Activated effector memory CD4-positive, alpha-beta T cell treated with Interleukin-2 at 50 U/mL for 16 hours (primary cell): ENCODE results near the gene NODAL.

ENCODE experiments used
- DNase-seq: peaks from one replicate; pipeline ENCODE4 v3.0.0-alpha.2; 2020

The NODAL gene

DNA sequence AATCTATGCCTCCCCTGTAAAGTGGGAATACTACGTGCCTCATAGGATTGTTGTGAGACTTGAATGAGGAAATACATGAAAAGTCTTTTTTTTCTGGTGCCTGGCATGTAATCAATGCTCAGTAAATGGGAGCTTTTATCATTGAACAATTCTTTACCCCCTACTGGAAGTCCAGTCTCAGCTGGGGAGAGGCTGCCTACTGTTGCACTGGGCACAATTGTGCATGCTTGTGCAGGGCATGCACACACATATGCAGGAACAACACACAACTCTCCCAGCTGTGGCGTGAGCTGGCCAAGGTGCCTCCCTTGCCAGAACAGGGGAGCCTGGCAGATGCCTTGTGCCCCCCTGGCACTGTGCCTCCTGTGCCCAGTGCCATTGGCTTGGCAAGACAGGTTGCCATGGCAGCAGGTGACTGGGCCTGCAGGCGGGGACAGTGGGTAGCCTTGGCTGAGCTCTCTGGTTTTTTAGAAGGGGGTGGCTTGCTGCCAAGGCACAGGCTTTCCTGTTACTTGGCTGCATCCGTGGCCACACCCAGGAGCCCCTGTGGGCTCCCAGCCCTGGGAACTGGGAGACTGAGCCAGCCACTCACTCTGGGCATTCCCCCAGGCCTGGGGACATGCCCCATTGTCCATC lies 21.0 kb upstream of the NODAL start:
- DNase-seq, result no peak

DNA sequence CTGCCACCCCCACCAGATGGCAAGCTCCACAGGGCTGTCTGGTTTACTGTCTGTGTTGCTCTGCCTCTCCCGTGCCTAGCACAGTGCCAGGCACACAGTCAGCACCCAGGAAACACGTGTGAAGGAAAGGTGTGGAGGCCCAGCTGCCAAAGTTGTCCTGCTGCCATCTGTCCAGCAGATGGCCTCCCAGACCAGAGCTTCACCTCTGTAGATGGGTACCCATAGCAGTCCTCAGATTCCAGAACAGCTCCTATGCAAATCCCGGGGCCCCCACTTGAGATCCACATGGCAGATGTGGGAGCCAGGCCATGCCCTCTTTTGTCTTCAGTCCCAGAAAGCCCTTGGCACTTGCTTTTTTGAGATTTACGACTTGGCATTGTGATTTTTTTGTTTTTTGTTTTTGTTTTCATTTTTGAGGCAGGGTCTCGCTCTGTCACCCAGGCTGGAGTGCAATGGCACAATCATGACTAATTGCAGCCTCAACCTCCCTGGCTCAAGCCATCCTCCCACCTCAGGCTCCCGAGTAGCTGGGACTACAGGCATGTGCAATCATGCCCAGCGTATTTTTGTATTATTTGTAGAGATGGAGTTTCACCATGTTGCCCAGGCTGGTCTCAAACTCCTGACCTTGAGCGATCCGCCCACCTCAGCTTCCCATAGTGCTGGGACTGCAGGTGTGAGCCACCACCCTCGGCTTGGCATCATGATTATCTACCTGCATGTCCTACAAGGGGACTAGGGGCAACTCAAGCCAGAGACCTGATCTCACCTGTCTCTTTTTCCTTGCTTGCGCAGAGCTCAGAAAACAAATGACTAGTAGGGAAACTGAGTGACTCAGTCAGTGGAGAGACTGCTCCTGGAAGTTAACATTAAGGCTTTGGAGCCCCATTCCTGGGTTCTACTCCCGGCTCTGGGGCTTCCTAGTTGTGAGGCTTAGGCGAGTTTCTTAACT lies 20.2 kb upstream of the NODAL start:
- no peak for DNase-seq

DNA sequence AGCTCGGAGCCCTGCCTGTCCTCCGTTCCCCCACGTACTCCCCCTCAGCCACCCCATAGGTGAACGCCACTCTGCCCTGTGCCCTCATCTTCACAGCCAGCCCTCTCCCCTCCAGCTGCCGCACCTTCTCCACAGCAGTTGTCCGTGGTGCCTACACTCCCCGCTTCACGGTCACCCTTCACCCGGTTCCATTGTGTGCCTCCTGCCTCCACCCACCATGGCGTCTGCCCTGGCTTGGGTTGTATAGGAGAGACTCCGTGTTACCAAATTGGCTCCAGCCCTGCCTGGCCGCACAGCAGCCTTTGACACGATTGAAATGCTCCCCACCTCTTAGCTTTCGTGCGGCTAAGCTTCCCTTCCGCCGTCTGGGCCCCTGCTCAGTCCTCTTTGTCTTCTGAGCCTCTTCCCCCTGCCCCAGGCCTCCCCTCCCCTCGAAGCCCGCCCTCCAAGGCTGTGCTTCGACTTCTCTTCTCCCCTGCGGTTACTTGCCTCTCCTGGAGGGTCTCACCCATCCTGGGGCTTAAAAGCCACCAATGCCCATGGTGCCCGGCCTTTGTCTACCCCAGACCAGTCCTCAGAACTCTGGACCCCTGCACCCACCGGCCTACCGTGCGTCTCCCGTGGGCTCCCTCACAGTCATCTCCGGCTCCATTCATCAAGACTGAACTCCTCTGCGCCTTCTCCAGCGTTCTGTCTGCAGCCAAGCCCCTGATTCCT lies 18.5 kb upstream of the NODAL start:
- no peak for DNase-seq

DNA sequence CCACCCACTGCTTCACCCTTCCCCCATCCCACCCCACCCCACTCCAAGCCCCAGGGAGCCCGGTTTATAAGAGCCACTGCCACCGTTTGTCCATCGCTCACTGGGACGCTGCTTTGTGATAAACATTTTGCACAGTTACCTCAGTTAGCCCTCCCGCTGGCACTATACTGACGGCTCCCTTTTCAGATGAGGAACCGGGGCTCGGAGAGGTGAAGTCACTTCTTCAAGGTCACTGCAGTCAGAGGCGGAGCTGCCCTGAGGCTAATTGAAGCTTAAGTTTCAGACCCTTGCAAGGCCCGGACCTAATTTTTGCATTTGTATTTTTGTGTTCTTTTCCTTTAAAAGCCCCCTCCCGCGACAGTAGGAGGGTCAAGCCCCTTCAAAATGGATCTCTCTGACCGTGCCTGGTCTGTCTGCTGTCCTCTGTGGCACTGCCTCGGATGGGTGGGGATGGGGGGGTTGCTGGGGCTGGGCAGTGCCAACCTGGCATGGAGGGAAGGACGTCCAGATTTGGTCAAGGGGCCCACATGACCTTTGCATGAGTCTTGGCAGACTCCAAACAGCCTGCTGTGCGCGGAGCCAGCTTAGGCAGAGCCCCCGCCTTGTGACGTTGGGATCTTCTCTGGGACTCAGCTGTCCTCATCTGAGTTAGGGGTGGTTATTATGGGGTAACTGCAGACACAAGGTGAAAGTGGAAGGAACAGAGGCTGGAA lies 17.7 kb upstream of the NODAL start:
- DNase-seq, result no peak

DNA sequence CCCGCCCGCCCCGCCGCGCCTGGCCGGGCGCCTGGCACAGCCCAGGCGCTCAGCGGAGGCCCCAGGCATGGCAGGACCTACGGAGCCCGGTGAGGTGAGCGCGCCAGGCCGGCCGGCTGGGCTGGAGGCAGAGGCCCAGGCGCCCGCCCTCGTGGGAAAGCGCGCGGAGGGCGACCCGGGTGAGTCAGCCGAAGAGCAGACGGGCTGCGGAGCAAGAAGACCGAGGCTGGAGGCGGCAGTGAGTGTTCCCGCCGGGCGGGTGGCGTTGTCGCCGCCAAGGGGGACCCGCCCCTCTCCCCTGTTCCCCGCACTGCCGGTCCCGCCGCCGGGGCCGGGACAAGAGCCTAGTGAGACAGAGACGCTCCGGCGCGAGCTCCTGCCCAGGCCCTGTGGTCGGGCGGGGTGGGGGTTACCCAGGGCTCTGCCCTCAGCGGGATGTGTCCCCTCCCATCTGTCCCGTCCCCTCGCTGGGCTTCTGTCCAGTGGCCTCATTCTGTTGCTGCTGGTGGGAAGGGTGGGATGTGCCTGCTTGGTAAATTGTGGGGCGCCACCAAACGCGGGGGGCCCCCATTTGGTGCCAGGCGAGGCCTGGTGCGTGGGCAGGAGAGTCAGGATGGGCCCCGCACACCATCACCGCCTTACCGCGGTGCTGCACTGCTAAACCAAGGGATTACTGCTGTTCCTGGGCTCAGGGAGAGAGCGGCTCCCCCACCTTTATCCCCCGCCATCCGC lies 17.0 kb upstream of the NODAL start:
- no peak for DNase-seq

DNA sequence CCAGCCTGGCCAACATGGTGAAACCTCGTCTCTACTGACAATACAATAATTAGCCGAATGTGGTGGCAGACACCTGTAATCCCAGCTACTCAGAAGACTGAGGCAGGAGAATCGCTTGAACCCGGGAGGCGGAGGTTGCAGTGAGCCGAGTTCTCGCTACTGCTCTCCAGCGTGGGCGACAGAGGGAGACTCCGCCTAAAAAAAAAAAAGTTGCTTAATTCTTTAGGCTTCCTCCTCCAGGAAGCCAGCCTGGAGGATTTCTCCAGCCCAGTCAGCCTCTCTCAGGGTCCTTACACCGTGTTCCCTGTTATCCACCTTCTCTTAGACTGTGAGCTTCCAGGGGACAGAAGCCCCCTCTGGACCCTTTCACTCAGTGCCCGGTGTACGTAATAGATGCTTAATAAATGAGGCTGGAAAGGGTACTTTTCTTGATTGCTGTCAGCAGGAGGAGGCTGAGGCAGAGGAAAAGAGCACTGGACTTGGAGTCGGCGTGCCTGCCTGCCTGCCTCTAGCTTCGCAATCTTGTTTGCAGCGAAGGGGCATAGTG lies 16.4 kb upstream of the NODAL start:
- DNase-seq, result no peak

DNA sequence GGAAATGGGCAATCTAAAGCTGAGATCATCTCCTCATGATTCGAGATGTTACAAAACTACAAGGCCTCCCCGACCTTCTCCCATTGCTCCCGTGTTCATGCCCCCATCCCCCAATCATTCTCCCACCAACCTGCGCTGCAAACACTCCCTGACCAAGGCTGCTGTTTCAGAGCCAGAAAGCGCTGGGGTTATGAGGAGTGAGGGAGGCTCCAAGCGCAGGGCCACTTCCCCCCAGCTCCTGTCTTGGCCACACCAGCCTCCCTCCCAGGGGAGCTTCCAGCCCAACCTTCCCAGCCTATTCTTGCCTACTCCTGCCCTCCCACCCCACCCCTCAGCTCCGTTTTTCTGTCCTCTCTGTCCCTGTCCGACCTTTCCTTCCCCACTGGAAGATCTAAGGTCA lies 14.7 kb upstream of the NODAL start:
- DNase-seq, result no peak

DNA sequence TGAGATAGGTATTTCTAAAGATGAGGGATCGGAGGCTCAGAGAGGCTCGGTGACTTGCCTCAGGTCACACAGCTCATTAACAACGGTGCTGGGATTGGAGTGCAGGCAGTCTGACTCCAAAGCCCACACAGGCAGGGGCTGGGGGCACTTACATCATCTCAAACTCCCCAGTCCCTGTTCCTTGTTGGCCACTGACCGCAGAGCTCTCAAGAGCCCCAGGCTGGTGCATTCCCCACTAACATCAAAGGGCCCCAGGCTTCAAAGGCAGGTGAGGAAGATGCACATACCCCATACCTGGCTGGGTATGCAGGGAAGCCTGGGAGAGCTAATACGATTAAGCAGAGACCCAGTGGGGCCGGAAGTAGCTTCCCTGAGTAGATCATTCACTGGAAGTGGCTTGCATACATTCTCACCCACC lies 13.7 kb upstream of the NODAL start:
- no peak for DNase-seq

DNA sequence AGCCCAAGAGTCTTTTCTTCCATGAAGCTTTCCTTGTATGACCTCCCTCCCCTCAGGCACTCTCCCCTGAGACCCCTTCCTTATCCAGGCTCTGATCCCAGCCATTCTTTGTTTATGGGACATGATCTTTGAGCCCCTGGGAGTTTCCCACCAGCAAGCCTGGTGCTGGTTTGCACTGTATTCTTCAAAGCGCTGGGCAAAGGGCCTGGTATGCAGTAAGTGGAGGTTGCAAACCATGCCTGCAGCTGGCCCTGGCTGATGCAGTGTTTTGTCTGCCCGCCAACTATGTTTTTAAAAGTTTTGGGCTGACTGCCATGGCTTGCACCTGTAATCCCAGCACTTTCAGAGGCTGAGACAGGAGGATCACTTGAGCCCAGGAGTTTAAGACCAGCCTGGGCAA lies 6.8 kb upstream of the NODAL start:
- DNase-seq, result no peak

DNA sequence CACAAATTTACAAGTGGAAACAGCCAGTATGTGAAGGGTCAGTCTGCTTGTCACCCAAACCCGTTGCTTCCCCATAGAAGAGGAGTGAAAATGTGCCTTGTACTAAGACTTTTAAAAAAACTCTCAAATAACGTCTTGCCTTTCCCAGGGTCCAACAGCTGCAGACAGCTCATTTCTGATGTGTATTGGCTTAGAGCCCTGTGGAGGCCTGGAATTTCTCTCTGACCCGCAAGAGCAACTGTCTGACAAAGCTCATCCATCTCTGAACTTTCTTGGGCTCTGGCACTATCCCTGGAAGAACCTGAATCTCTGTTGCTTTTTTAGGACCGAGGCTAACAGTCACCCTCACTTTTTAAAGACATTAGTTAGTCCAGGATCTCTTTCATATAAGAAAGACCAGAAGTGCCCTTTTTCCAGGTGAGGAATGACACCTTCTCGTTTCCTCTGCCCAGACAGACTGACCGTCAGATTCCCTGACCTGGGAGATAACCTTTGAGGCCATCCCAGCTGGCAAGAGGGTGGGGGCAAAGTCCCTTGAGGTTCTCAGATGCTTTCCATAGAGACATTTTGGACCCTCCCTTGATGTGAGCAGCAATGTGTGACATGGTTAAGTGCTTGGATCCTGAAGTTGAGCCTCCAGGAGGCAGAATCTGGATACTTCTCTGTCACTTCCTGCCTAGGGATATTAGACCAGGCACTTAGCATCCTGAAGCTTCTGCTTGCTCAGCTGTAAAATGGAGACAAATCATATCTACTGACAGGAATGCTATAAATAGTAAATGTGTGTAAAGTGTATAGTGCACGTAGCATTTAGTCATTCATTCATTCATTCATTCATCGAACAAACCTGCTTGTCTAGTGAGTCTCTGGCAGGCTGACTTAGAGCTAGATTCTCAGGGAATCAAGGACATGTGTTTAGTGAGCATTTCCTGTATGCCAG lies 4.5 kb upstream of the NODAL start:
- no peak for DNase-seq

DNA sequence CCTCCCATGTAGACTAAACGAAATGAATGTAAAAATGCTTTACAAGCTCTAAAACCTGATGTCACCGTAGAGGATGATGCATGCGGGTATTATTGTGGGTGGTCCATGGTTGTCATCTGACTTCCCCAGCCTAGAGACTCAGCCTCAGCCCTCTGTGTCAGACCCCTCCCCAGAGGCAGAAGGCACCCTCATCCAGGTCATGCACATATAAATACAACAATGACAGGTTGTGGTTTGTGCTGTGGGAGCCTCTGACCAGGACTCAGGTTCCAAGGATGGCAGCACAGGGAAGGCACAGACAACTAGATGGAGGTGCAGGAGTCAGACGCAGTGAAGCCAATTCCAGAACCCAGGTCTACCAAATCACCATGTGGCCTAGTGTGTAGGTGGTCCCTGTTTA lies 3.3 kb upstream of the NODAL start:
- no peak for DNase-seq

DNA sequence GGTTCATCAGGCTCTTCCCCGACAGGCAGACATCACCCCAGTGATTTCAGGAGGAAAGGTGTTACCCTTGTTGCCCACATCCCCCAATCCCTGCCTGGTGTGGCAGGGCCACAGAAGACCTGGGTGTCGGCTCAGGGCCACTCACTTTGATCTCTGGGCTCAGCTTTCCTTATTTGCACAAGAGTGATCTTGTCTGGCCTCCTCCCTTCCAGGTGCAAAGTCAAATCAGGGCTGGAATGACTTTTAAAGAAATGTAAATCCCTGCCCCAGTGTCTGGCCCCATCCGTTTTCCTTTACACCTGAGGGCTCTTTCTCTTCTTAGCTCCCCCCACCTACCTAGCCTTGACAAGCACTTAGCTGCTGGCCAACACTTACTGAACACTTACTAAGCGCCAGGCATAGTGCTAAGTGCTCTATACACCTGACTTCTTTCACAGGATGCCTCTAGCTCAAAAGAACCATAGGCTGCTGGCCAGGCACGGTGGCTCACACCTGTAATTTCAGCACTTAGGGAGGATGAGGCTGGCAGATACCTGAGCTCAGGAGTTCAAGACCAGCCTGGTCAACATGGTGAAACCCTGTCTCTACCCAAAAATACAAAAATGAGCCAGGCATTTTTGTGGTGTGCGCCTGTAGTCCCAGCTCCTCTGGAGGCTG lies 979 bp upstream of the NODAL start:
- no peak for DNase-seq

DNA sequence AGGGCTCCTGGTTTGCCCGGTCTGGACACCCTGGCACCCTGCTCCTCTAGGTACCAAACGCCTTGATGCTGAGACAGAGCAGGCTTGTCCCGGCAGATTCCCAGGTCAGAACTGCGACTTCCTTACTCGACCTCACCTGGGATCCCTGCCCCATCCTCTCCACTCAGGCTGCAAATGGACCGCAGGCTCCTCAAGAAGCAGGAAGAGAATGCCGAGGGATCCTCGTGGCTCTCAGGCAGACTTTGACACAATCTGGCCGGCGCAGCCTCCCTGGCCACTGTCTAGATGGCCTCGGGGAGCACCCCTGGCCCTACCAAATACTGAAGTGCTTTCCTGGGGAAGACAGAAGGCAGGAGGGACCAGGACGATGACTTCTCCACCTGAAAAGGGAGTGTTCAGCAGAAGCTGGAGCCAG lies 421 bp upstream of the NODAL start:
- DNase-seq, result no peak

DNA sequence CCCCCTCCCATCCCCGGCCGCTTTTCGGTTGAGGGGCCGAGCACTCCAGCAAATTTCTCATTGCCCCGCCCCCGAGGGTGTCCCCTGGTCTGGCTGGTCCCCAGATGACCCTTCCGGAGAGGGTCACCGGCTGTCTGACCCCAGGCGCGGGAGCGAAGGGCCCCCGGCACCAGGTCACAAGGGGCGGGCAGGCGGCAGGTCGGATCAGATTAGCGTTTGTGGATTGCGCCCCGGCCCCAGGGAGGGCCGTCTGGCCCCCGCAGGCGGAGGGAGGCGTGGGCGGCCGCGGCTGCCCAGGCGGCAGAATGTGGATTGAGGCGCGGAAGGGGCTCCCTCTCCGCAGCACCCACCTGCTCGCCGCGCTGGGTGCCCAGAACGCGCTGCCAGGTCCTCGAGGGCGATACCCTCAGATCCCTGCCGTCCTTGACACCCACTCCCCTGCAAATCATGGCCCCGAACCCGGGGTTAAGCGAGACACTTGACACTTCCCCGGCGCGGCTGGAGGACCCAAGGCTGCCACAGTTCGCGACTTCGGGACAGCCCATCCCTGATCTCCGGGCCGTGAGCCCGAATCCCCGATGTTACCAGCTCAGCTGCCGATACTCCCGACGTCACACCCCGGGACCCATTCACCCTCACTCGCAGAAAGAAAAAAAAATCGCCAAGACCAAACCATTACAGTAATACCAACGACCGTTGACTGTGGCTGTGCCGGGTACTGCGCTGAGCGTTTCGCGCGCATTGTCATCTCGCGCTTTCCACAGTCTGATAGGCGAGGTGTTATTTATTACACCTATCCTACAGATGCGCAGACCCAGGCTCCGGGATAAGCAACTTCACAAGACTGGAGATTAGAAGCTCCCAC lies 953 bp downstream of the NODAL start:
- DNase-seq, result no peak

DNA sequence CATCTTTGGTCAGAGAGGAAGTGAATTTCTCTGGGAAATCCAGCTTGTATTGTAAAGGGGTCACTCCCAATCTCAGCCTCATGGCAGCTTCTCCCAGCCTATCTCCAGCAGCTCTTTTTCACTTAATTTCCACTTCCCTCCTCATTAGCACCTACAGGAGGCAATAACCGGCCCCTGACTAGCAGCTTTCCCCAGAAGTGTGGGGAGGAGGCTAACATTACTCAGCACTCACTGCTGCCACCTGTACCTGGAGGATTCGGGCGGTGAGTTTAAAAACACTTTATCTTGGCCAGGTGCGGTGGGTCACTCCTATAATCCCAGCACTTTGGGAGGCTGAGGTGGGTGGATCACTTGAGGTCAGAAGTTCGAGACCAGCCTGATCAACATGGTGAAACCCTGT lies 3.8 kb downstream of the NODAL start:
- no peak for DNase-seq

DNA sequence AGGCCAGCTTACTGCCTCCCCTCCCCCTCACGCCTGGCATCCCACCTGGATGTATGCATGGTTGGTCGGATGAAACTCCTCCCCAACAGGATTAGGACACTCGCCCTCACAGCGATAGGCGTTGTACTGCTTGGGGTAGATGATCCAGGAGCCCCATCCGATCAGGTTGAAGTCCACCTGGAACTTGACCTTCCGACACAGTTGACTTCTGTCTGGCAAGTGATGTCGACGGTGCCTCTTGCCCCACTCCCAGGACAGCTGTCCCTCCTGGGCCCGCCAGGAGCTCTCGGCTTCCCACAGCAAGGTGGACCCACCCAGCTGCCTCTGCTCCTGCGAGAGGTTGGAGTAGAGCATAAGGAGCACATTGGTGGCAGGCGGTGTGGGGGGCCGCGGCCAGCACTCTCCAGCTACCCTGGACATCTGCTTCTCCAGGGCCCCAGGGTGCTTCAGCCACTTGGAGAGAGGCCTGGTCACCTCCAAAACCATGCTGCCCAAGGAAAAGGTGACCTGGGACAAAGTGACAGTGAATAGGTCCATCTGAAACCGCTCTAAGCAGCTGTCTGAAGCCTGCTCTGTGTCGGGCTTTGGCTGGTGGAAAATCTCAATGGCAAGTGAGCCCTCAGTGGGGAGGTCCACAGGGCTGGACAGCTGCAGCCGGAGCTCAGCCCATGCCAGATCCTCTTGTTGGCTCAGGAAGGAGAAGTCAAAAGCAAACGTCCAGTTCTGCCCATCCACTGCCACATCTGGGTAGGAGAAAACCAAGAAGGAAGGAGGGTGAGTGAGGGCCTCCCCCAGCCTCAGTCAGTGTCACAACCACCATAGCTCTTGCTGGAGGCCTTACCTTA lies 6.0 kb downstream of the NODAL start:
- DNase-seq, result no peak

DNA sequence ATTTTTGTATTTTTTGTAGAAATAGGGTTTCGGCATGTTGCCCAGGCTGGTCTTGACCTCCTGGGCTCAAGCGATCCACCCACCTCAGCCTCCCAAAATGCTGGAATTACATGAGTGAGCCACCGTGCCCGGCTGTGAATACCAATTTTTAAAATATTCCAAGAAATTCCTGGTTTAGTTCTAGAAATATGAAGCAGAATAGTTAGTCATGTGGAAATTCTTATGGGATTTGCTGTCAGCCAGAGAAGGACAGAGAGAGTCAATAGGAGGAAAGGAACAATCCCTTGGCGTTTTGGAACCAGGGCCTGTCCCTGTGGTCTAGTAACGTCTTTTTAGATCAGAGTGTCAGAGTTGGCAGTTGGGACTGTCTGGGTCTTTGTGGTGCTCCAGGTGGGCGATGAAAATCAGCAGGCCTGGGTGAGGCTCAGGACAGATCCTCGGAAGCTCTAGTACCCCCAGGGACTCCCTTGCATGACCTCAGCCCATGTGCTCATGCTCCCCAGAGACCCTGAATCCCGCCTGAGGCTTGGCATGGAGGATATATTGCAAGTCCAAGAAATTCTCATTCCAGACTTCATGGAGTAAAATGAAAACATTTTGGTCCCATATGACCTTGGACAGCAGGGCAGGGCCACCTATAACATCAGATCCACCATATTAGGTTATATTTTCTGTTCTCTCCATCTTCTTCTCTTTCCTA lies 7.8 kb downstream of the NODAL start:
- no peak for DNase-seq
